GM18858 (cell line): ENCODE results near the gene PLK4.

Source experiments
- ATAC-seq: cut with Tn5 transposase; IDR thresholded peaks from one replicate; pipeline ENCODE4 v1.9.1; 2021; ENCODE audit not compliant: unreplicated experiment

The PLK4 gene

GRCh38 chr4:127880763-127881562 is at the start of gene PLK4:
Gene PLK4, plus strand, starts transcription at chr4:127880893. Its CDS starts 242 bp downstream, at chr4:127881135.
- peak; percentile 92 for ATAC-seq

- ATAC-seq: peak; percentile 57
Observed at GRCh38 chr4:127832585-127832984, 48.1 kb upstream of the PLK4 start.

GRCh38 chr4:127843704-127844600 is 36.7 kb upstream of the PLK4 start:
- ATAC-seq: no peak

- ATAC-seq: no peak
Observed at GRCh38 chr4:127844601-127845116, 36.0 kb upstream of the PLK4 start.

GRCh38 chr4:127846061-127846460 is 34.6 kb upstream of the PLK4 start:
- no peak for ATAC-seq

- ATAC-seq: no peak
Observed at GRCh38 chr4:127846765-127847164, 33.9 kb upstream of the PLK4 start.

- ATAC-seq: no peak
Observed at GRCh38 chr4:127849505-127850234, 31.0 kb upstream of the PLK4 start.

- ATAC-seq: no peak
Observed at GRCh38 chr4:127852661-127853060, 28.0 kb upstream of the PLK4 start.

- peak; percentile 23 for ATAC-seq
Observed at GRCh38 chr4:127856196-127856812, 24.4 kb upstream of the PLK4 start.

- ATAC-seq: peak; percentile 75
Observed at GRCh38 chr4:127856813-127857447, 23.8 kb upstream of the PLK4 start.

- ATAC-seq: no peak
Observed at GRCh38 chr4:127857641-127858040, 23.1 kb upstream of the PLK4 start.

- ATAC-seq: no peak
Observed at GRCh38 chr4:127868196-127868595, 12.5 kb upstream of the PLK4 start.

GRCh38 chr4:127870281-127870680 is 10.4 kb upstream of the PLK4 start:
- no peak for ATAC-seq

- ATAC-seq: no peak
Observed at GRCh38 chr4:127870688-127871087, 10.0 kb upstream of the PLK4 start.

- ATAC-seq: no peak
Observed at GRCh38 chr4:127875791-127876190, 4.9 kb upstream of the PLK4 start.

GRCh38 chr4:127881563-127881864 is 821 bp downstream of the PLK4 start:
- ATAC-seq: peak; percentile 31

- ATAC-seq: no peak
Observed at GRCh38 chr4:127888559-127888958, 7.9 kb downstream of the PLK4 start.

GRCh38 chr4:127889903-127890302 is 9.2 kb downstream of the PLK4 start:
- no peak for ATAC-seq

- ATAC-seq: no peak
Observed at GRCh38 chr4:127896069-127896468, 15.4 kb downstream of the PLK4 start.

GRCh38 chr4:127896528-127896927 is 15.8 kb downstream of the PLK4 start:
- no peak for ATAC-seq
